HUES6 (cell line): ENCODE measurements around the gene ESYT1.

Experiments used
- H3K27ac ChIP-seq: 2 replicates; pipeline ENCODE4 v1.7.0; 2013; ENCODE audit warnings: low read depth, mild to moderate bottlenecking, low read length, inconsistent platforms
- H3K27me3 ChIP-seq: 2 replicates; pipeline ENCODE4 v1.6.1; 2013; ENCODE audit warnings: low read length; ENCODE audit not compliant: control insufficient read depth, insufficient read depth
- H3K36me3 ChIP-seq: 2 replicates; pipeline ENCODE4 v1.6.1; 2013; ENCODE audit warnings: low read length; ENCODE audit not compliant: control insufficient read depth, insufficient read depth
- H3K4me1 ChIP-seq: 2 replicates; pipeline ENCODE4 v1.6.1; 2013; ENCODE audit warnings: low read length; ENCODE audit not compliant: control insufficient read depth, insufficient read depth
- H3K4me3 ChIP-seq: 2 replicates; pipeline ENCODE4 v1.5.1; 2013; ENCODE audit warnings: low read depth, low read length
- H3K9ac ChIP-seq: one replicate; pipeline ENCODE4 v1.6.1; 2013; ENCODE audit warnings: mild to moderate bottlenecking, low read length
- H3K9me3 ChIP-seq: 2 replicates; pipeline ENCODE4 v1.6.1; 2013; ENCODE audit warnings: low read depth, low read length; ENCODE audit not compliant: control insufficient read depth, insufficient read depth

The ESYT1 gene

GRCh38 chr12:56189918-56190694, 62.0 kb downstream of the ESYT1 start:
- H3K4me3 ChIP-seq, result peak overlapping the region; percentile 90
- H3K9ac ChIP-seq, result peak overlapping the region; percentile 88
- peaks cover 25% of the 10 kb centered on the region for H3K36me3 ChIP-seq
- H3K27ac ChIP-seq, result peak overlapping the region; percentile 48; the same call in 1 of the 2 replicates
- H3K27me3 ChIP-seq, result no peaks in the 10 kb centered on the region
- no peaks in the 10 kb centered on the region for H3K9me3 ChIP-seq
- H3K4me1 ChIP-seq, result peaks cover 17% of the 10 kb centered on the region

GRCh38 chr12:56190695-56191155, 62.7 kb downstream of the ESYT1 start:
- no peak overlapping the region for H3K27ac ChIP-seq
- H3K9me3 ChIP-seq, result no peaks in the 10 kb centered on the region
- H3K27me3 ChIP-seq, result no peaks in the 10 kb centered on the region
- H3K36me3 ChIP-seq, result peaks cover 19% of the 10 kb centered on the region
- H3K9ac ChIP-seq, result peak overlapping the region; percentile 34
- peak overlapping the region; percentile 90 for H3K4me3 ChIP-seq
- H3K4me1 ChIP-seq, result peaks cover 17% of the 10 kb centered on the region

- H3K27me3 ChIP-seq, result no peaks in the 10 kb centered on the region
- no peak overlapping the region for H3K27ac ChIP-seq
- H3K9me3 ChIP-seq, result no peaks in the 10 kb centered on the region
- peaks cover 20% of the 10 kb centered on the region for H3K4me1 ChIP-seq
- no peak overlapping the region for H3K4me3 ChIP-seq
- H3K9ac ChIP-seq, result no peak overlapping the region
- peaks cover 8% of the 10 kb centered on the region; the same call in 1 of the 2 replicates for H3K36me3 ChIP-seq
These were observed 64.5 kb downstream of the ESYT1 start for GRCh38 chr12:56192582-56192981.

- Histone ChIP-seq H3K4me1 (peaks cover 16% of the 10 kb centered on the region), H3K4me3 (no peak overlapping the region), H3K36me3 (peaks cover 5% of the 10 kb centered on the region; the same call in 1 of the 2 replicates), H3K9me3 (no peaks in the 10 kb centered on the region), H3K9ac (no peak overlapping the region), H3K27me3 (no peaks in the 10 kb centered on the region), H3K27ac (no peak overlapping the region)
These were observed 65.0 kb downstream of the ESYT1 start for GRCh38 chr12:56193025-56193578.
